Retinal pigment epithelial cell (primary cell): ENCODE measurements around the gene CSNK1A1.
"Not testable (repeated sequence)": the region's sequence is repeated elsewhere in the genome, so short reads cannot be mapped to it uniquely, and the experiment has no call there.

Experiments used
- DNase-seq: peaks from one replicate; pipeline ENCODE4 v3.0.0-alpha.2; 2010; ENCODE audit warnings: low read depth
- H3K4me3 ChIP-seq: 2 replicates; pipeline ENCODE4 v1.5.1; 2011; ENCODE audit warnings: mild to moderate bottlenecking, low read length, control low read depth, moderate library complexity
- CTCF ChIP-seq: conservative IDR thresholded peaks from 2 replicates; pipeline ENCODE4 v1.5.1; 2011; ENCODE audit warnings: low read depth, low read length, control low read depth, inconsistent platforms

Gene CSNK1A1

GRCh38 chr5:149518620-149519019 lies 32.6 kb downstream of the CSNK1A1 start:
- TF ChIP-seq CTCF = no peak
- no peak overlapping the region for H3K4me3 ChIP-seq
- DNase-seq = no peak

- TF ChIP-seq CTCF = no peak
- DNase-seq = no peak
- no peak overlapping the region for H3K4me3 ChIP-seq
Measured at GRCh38 chr5:149517461-149518122, 33.6 kb downstream of the CSNK1A1 start.

- no peak for TF ChIP-seq CTCF
- no peak for DNase-seq
Measured at GRCh38 chr5:149514512-149514911, 36.7 kb downstream of the CSNK1A1 start.

GRCh38 chr5:149513372-149513947 lies 37.8 kb downstream of the CSNK1A1 start:
- not testable (repeated sequence) for DNase-seq, H3K4me3 ChIP-seq

More at GRCh38 chr5:149514512-149514911, 36.7 kb downstream of the CSNK1A1 start:
- H3K4me3 ChIP-seq = no peak overlapping the region

- TF ChIP-seq CTCF = no peak
- H3K4me3 ChIP-seq = no peak overlapping the region
- DNase-seq = no peak
Measured at GRCh38 chr5:149510136-149510535, 41.1 kb downstream of the CSNK1A1 start.

- DNase-seq = no peak
- no peak for TF ChIP-seq CTCF
Measured at GRCh38 chr5:149504677-149505076, 46.6 kb downstream of the CSNK1A1 start.

GRCh38 chr5:149503006-149503405 lies 48.2 kb downstream of the CSNK1A1 start:
- no peak overlapping the region for H3K4me3 ChIP-seq
- no peak for TF ChIP-seq CTCF
- DNase-seq = no peak

More at GRCh38 chr5:149504677-149505076, 46.6 kb downstream of the CSNK1A1 start:
- H3K4me3 ChIP-seq = no peak overlapping the region
